OCI-LY1 (cell line): ENCODE measurements around the gene METTL27.

Source experiments
- EZH2 ChIP-seq: fragments of 200-600 bp; sonication (generic), shearing (Covaris generic); IDR thresholded peaks from 2 replicates; pipeline ENCODE4 v1.8.0; 2017; ENCODE audit warnings: borderline replicate concordance, mixed run types, mild to moderate bottlenecking, antibody characterized with exemption, low read length, moderate library complexity, mixed read lengths
- TF ChIP-seq, protein P1 (sequence below): fragments of 200-600 bp; sonication (generic), shearing (Covaris generic); IDR thresholded peaks from 2 replicates; pipeline ENCODE4 v1.5.1; 2017; ENCODE audit warnings: mild to moderate bottlenecking, antibody characterized with exemption, low read length, moderate library complexity, mixed read lengths

DNA sequence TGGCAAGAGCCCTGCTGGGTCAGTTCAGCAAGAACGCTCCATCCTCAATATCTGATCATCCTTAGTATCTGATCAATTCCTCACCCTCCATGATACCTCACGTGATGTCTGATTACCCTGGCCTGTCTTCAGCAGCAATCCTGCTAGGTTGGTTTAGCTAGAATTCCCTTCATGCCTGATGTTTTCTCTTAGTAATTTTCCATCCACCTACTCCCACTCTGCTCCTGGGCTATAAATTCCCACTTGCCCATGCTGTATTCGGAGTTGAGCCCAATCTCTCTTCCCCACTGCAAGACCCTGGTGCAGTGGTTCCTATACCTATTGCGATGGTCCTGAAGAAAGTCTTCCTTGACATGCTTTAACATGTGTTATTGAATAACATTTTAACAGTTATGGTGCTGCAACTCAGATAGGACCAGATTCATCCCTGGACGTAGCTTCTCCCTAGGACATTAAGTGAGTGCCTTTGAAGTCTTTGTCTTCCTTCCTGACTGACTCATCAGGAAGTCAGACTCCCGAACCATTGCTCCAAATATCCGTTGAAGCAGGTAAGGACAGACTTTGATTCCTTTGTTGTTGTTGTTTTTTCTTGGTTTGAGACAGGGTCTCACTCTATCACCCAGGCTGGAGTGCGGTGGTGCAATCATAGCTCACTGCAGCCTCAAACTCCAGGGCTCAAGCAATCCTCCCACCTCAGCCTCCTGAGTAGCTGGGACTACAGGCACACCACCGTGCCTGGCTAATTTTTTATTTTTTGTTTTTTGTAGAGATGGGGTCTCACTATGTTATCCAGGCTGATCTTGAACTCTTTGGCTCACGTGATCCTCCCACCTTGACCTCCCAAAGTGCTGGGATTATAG lies 42.8 kb downstream of the METTL27 start:
- TF ChIP-seq, protein P1, sequence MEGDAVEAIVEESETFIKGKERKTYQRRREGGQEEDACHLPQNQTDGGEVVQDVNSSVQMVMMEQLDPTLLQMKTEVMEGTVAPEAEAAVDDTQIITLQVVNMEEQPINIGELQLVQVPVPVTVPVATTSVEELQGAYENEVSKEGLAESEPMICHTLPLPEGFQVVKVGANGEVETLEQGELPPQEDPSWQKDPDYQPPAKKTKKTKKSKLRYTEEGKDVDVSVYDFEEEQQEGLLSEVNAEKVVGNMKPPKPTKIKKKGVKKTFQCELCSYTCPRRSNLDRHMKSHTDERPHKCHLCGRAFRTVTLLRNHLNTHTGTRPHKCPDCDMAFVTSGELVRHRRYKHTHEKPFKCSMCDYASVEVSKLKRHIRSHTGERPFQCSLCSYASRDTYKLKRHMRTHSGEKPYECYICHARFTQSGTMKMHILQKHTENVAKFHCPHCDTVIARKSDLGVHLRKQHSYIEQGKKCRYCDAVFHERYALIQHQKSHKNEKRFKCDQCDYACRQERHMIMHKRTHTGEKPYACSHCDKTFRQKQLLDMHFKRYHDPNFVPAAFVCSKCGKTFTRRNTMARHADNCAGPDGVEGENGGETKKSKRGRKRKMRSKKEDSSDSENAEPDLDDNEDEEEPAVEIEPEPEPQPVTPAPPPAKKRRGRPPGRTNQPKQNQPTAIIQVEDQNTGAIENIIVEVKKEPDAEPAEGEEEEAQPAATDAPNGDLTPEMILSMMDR: no peak
- no peak for TF ChIP-seq EZH2
